ENCODE data around the gene SLC7A8. TPM values are rescaled to one million over a fixed set of nuclear protein-coding genes. Genes with fewer than 3 reads are reported as not detected.

SLC7A8 gene
- total and polyA plus RNA-seq, 2 experiments from 2014 or later: 117 to 124 TPM

GRCh38 chr14:23148591-23149249 is 34.7 kb downstream of the SLC7A8 start (continued):
- no peak for TF ChIP-seq ZNF462 (CRISPR knock-in tag; IDR thresholded peaks at IDR 0.05)
- TF ChIP-seq EZH2 (IDR thresholded peaks at IDR 0.05; ENCODE audit: low read depth, unreplicated experiment): no peak

GRCh38 chr14:23147676-23148075 is 35.8 kb downstream of the SLC7A8 start:
- no peaks in the 10 kb centered on the region for H3K27me3 ChIP-seq (ENCODE audit: insufficient read depth)
- DNase-seq (ENCODE audit: low spot score) (no peak), ATAC-seq (no peak)
- TF ChIP-seq EZH2 (IDR thresholded peaks at IDR 0.05; ENCODE audit: low read depth, unreplicated experiment) (no peak), REST (IDR thresholded peaks at IDR 0.05; ENCODE audit: unreplicated experiment) (no peak), ZNF331 (CRISPR knock-in tag; IDR thresholded peaks at IDR 0.05; ENCODE audit: low read depth) (no peak), ETS1 (IDR thresholded peaks at IDR 0.05) (no peak), CREB1 (CRISPR knock-in tag; IDR thresholded peaks at IDR 0.05; ENCODE audit: low read depth) (no peak), CTCF (conservative IDR thresholded peaks at IDR 0.05; ENCODE audit: low read depth in 2 of 2) (no peak)
- H3K4me1 Mint-ChIP-seq: peaks cover 7% of the 10 kb centered on the region
- H3K79me2 ChIP-seq (replicated peaks; ENCODE audit: insufficient read depth): no peaks in the 10 kb centered on the region
- no peak overlapping the region; the same call in 2 of the 3 replicates for H3K4me3 Mint-ChIP-seq
- no peak overlapping the region for H3K4me3 ChIP-seq
- H3K9me2 ChIP-seq (ENCODE audit: insufficient read depth): peaks cover 6% of the 10 kb centered on the region; the same call in 1 of the 2 replicates
- H3K36me3 Mint-ChIP-seq (ENCODE audit: low read depth): peaks cover 54% of the 10 kb centered on the region
- H3K27ac Mint-ChIP-seq: no peak overlapping the region
- H3F3A ChIP-seq (replicated peaks; ENCODE audit: low read depth): 0 out of 2 replicates have a peak, but pooled peaks cover 3% of the 10 kb centered on the region
- no peak overlapping the region for H3K27ac ChIP-seq (ENCODE audit: low read depth)
- H3K36me3 ChIP-seq (ENCODE audit: insufficient read depth): peaks cover 19% of the 10 kb centered on the region
- H4K20me1 ChIP-seq (replicated peaks; ENCODE audit: insufficient read depth): peaks cover 5% of the 10 kb centered on the region; the same call in 1 of the 2 replicates
- peaks cover 2% of the 10 kb centered on the region for H3K27me3 Mint-ChIP-seq (ENCODE audit: insufficient read depth, low read depth, poor library complexity)
- H3K4me2 ChIP-seq: no peak overlapping the region
- no peaks in the 10 kb centered on the region; the same call in 2 of the 3 replicates for H3K9me3 Mint-ChIP-seq
- no peaks in the 10 kb centered on the region for H3K4me1 ChIP-seq (ENCODE audit: insufficient read depth)
- H2AFZ ChIP-seq: no peak overlapping the region
